Left hindlimb (tissue), 1 donor: ENCODE data around the gene KLK7.

Experiments
- DNase-seq: peaks from one replicate; pipeline ENCODE4 v3.0.0-alpha.2; 2018

Gene KLK7

GRCh38 chr19:50928831-50929230 lies 54.9 kb downstream of the KLK7 start:
- no peak for DNase-seq
